RPMI7951 (cell line): ENCODE results near the gene SRGAP3. TPM values are rescaled to one million over a fixed set of nuclear protein-coding genes. Genes with fewer than 3 reads are reported as not detected.
A peak's percentile ranks its signal among the peaks of the same experiment; 100 is the strongest.

ENCODE experiments used
- DNase-seq: peaks from one replicate; pipeline ENCODE4 v3.0.0-alpha.2; 2012; ENCODE audit warnings: low read depth
- total RNA-seq: library from RNA; depleted of rRNA; stranded (reverse); fragments of >200 nt; shearing (Covaris generic); gene quantifications from 2 replicates; pipeline ENCODE4 v1.2.3, GENCODE V29; 2014

The SRGAP3 gene
- total RNA-seq, 1 experiment from 2014 or later: 2.3 TPM

DNA sequence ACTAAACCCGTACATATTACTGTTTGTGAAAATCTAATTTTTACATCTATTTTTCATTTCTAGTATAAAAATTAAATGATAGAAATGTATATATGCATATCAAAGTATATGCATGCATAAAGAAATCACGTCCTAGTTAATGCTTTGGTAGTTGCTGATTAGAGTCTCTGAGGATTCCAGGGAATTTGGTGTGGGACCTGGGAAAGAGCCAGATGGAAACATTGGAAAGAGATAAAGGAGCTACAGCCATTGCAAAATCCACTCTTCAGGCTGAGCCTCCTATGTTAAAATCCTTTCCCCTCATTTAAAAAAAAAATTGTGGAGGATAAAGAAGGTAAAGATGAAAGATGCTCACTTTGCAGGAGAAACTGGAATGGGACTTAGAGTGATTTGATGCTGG is 134.1 kb downstream of the SRGAP3 start:
- no peak for DNase-seq

DNA sequence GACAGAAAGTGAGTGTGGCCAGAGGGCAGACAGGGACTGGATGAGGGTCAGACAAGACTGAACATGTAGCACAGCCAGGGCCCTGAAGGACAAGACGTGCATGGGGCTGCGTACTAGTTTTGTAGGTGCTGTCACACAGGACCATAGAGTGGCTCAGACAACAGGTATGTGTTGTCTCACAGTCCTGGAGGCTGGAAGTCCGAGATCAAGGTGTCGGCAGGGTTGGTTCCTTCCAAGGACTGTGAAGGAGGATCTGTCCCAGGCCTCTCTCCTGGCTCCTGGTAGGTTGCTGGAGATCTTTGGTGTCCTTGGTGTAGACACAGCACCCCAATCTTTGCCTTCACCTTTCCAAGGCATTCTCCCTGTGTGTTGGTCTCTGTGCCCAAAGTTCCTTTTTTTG is 136.4 kb downstream of the SRGAP3 start:
- DNase-seq: no peak

DNA sequence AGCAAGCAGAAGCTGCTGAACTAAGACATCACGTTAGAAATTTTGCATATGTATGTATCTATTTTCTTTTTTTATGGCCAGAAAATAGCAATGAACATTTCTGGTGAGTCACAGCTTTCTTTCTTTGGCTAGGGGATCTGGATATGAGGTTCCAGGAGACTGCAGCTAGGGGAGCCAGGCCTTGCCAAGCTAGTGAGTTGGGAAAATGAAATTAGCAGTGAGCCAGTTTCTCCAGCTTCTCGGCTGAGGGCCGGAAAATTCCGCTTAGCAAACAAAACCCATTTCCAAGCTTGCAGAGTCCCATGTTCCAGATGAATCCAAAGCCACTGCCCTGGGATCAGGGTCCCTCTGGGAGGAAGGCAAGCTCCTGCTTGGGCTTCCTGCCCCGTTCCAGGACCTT is 137.6 kb downstream of the SRGAP3 start:
- peak; percentile 9 for DNase-seq

DNA sequence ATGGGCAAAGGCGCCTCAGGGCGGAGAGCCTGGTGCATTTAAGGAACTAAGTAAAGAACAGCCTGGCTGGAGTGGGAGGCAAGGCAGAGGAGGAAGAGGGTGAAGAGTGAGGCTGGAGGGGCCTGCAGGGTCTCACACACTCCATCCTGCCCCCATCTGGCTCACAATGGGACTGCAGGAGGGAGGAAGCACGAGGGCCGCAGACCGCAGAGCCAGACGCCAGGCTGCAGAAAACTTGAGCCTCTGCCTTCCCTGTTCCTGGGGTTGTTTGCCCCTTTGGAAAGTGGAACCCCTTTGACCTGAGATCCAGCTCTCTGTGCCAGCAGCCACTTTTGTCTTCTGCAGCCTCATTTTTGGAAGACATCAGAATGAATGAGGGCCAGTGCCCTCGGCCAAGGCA is 138.0 kb downstream of the SRGAP3 start:
- DNase-seq: no peak

DNA sequence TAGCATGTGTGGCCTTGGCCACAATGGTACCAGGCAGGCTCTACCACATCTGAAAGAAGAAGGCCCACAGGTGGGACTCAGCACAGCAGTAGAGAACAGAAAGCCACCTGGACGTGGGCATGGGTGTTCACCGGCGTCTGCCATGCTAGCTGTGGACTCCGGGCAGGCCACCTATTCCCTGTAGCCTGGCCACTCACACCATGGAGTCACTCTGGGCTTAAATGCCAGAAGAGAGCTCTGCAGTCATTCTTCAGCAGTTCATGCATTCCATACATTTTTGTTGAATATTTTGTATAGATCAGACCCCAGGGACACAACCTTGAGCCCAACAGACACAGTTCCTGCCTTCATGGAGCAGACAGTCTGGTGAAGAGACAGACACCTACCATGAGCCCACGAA is 138.6 kb downstream of the SRGAP3 start:
- no peak for DNase-seq

DNA sequence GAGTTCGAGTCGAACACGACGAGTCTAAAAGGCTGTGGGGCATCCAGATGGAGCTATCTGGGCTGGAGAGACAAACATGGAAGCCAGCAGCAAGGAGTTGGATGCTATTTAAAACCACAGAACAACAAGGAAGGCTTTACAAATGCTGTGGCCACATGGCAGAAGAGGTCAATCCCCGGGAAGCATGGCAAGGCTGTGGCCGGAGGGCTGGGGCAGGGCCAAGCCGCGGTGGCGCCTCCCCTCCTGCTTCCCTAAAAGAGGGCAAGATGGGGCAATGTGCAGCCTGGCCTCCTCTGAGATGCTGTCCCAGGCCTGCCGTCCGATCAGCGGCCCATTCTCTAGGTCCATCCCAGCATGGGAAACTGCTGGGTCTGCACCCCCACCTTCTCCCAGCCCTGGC is 139.1 kb downstream of the SRGAP3 start:
- peak; percentile 72 for DNase-seq

DNA sequence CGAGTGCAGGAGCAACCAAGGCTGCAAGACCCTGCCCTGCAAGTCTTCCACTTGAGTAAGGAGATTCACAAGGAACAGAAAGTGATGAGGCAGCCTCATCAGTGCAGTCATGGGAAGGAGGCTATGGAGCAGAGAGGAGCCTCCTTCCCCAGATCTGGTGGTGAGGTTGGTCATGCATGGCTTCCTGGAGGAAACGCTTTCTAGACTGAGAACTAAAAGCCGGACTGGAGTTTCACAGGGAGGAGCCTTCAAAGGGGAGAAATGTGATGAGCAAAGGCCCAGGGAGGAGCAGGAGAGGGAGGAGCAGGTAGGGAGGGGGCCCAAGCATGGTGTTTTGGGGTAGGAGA is 139.9 kb downstream of the SRGAP3 start:
- DNase-seq: no peak

DNA sequence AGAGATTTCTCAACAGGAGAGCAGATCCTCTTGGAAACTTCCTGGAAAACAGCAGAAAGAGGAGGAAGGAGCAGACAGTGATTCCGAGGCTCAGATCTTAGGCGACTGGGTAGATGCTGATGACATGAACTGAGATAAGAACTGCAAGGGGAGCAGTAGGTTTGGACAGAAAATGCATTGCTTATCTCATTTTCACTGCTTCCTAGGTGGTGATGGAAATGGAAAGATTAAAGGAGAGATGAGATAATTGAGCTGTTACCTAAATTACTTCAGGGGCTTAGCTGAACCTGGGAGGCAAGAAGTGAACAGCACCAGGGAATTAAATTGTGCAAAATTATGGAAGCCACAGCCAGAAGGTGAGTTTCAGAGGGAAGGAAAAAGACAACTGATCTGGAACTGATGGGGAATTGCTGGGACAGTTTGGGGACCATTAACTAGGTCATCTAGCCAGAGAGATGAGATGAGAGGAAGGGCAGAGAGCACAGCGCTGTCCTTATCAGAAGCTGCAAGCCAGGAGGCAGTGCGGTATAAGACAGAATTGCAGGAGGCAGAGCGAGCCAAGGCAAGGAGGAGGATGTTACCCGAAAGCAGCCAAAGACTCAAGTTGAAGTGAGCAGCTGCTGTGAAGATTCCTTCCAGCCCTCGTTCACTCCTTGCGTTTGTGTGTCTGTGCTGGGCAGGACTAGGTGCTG is 140.4 kb downstream of the SRGAP3 start:
- DNase-seq: no peak

DNA sequence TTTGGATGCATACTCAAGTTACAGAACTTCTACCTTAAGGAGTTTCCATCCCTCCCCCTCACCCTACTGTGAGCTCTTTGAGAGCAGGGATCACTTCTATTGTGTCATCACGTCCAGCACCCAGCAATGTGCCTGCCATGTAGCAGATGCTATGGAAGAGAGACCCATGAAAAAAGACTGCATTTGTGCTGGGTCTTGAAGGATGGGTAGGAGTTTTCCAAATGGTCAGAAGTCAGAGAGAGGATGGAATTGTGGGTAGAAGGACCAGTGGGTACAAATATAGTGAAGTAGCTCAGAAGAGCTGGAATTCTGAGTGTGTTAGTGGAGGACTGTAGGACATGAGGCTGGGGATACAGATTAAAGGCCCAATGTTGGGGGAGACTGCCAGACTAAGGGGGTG is 141.7 kb downstream of the SRGAP3 start:
- DNase-seq: no peak

DNA sequence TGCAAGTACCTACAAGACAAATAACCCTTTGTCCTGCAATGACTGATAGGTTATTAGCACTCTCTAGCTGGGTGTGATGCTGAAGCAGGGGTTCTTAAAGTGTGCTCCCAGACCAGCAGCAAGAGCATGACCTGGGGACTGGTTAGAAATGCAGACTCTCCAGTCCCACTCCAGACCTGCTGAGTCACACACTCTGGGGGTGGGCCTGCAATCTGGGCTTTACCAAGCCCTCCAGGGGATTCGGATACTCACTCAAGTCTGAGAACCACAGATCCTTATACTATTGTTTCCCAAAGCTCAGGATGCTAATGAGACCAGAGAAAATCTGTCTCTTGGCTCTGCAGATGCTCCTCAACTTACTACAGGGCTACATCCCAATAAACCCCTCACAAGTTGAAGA is 144.0 kb downstream of the SRGAP3 start:
- peak; percentile 37 for DNase-seq

DNA sequence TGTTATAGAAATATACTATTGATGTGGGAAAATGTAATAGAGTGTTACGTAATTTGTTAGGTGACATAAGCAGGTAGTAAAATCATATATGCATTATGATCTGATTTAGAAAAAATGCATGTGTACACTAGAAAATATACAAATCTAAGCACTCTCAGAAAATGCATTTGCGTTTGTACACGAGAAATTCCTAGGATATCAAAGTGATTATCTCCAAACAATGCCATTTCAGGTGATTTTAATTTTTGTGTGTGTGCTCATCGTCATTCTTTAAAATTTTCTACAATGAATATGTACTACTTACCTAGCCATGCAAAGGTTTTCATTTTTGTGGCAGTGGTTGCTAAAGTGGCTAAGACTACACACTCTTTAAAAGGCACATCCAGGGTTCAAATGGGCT is 145.3 kb downstream of the SRGAP3 start:
- no peak for DNase-seq

DNA sequence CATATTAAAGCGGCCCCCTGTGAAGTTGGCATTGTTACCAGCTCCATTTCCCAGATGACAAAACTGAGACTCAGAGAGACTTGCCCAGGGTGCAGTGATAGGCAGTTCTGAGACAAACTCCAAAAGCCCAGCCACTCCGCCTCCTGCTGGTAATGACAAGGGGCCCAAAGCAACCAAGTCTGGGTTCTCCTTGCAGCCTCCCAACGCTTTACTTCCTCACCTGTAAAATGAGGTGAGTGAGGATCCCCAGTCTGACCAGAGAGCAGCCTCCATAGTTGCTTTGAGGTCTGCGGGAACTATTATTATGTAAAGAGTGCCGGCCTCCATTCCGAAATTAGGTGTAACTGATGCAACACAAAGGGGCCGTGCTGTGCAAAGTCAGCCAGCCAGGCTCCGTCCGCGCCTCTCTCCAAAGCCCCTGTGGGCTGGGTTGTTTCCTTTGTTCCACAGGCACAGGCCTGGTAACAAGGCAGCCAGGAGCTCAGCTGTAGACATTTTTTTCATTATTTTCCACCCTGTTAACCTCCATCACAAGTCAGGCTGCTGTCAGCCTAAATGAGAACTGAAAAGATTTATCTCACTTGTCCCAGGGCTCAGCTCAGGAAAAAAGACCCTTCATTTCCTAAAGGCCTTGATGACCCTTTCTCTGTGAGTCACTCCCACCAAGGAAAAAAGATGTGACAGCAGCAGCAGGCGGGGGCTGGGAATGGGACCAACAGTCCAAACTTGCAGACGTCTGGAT is 147.0 kb downstream of the SRGAP3 start:
- no peak for DNase-seq

DNA sequence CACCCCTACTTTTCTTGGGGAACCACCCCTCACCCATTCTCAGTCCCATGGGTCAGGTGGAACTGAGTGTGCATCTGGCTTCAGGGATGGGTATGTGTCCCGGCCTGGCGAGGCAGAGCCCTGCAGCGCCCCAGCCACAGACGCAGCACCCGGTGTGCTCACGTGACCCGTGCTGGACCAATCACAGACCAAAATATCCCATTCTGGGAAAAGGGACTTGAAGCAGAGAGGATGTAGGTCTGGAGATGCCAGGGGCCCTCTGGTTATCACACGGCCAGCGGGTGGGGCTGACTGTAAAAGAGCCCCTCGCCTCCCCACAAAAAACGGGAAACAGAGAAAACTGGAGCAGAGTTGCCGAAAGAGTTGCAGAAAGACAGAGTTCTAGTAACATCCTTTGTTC is 148.2 kb downstream of the SRGAP3 start:
- DNase-seq: no peak

DNA sequence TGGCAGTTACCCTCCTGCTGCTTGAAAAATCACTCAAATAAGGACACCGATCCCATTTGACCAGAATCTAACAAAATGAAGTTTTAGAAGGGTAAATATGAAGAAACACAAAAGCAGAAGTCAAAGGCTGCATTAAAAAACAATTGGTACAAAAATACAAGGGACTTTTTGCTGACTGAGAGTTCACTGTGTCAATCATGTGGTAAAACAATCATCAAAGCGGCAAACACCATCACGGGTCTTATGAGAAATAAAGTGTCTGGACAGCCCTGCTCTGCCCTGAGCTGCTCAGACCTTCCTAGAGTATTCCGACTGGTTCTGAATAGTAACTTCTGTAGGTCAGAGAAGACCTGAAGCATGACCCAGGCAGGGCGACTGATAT is 148.9 kb downstream of the SRGAP3 start:
- DNase-seq: no peak

DNA sequence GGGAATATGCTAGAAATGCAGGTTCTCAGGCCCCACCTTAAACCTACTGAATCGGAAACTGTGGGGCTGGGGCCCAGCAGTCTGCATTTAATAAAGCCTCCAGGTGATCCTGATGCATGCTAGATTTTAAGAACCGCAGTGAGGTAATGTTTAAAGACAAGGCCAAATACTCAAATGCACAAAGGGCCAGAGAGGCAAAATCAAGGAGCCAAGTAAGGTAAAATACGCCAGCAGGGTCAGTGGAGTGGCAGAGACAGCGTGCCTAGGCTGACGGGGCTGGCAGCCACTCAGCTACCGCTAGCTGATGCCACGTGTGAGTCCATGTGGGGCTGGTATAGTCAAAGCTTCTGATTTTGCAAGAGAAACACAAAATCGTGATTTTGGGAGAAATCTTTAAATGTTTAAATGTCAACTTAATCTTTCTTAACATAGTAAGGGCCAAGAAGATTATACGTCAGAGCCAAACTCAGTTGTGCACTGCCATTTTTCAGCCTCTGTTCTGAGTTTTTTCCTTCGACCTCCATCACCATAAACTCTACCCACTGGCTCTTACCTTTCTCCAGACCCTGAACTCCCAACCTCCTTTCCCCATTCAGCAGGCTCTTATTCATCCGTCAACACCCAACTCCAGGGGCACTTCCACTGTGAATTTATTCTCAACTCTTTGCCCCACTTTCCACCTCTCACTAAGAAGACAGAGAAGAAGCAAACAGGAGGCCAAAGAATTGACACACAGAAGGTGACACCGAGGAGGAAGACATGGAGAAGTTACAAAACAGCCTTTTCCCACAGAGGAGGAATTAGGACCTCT is 149.5 kb downstream of the SRGAP3 start:
- no peak for DNase-seq

DNA sequence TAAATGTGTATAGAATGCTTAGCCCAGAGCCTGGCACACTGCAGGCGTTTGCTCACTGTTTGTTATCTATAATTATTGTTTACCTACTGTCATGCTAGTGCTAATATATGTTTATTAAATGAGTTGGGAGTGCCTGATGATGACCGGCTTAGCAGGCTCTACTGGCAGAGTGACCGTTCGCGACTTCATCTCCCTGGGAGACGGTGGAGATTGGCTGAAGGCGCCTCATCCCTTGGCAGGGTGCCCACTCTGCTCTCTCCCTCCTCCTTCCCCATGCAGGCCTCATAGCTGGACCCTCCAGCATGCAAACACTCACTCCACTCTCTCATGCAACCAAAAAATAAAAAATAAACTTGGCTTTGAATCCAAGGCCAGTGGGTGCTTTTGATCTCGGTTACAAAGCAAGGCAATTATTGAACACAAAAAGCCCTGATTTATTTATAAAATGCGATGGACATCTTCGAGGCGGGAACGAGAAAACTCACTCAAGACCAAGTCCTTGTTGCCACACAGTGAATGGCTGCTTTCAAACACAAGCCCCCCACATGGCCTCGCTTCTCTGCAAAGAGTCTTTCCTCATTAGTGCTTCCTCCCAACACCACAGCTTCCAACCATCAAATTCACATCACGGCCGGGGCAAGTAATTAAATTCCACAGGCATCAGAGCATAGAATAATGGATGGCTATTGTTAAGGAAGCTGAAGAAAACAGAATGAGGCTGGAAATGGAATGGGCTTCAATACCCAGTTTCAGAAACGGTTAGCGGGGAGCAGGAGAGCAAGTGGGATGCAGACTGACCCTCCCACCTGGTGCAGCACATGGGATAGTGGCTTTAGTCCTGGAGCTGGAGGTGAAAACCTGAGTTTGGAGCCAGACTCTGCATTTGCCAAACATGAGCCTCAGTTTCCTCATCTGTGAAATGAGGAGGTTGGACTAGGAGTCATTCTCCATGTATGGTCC is 150.4 kb downstream of the SRGAP3 start:
- DNase-seq: no peak

DNA sequence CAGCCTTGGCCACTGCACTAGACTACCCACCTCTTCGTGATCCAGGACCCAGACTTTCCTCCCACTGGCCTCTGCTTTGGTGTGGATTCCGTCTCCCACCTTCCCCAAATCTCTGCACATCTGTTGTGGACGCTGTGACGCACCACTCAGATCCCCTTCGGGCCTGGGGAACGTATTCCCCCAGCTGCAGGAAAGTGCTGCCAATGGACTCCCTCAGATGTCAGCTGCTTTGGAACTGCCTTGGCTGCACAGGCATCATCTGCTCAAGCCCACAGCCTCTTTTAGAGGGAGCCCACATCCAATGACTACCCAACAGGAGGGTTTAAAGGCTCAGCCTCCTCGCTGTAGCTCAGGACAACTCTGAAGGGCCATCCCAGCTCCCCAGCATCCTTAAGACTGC is 152.0 kb downstream of the SRGAP3 start:
- DNase-seq: no peak

DNA sequence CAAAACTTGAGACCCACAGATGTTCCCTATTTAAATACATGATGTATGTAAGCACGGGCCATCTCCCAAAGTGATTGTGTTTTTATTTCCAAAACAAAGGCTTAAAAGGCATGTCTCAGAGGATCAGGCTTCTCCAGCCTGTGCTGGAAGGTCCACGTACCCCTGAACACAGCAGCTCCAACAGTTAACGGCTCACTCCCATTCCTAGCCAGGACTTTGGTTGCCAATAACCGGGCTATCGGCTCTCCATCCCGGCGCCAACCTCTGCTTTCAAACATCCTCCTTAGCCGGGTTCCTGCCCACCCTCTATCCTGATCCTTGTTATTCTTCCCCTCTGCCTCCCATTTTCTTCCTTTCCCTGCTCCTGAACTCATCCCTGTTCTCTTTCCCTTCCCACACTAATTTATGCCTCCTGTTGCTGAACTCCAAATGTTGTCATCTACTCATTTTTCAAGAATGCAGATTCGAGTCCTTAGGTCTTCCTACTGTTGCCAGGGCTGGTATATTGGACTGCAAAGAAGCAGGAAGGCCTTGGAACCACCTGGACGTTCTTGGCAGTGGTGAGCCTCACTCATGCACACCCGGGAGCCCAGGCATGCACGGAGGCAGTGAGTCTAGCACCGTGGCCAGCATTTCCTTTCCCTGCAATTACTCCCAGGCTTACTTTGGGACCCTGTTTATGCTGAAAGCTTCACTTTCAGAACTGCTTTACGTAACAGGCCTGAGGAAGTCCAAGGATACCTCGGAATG is 157.8 kb downstream of the SRGAP3 start:
- no peak for DNase-seq

DNA sequence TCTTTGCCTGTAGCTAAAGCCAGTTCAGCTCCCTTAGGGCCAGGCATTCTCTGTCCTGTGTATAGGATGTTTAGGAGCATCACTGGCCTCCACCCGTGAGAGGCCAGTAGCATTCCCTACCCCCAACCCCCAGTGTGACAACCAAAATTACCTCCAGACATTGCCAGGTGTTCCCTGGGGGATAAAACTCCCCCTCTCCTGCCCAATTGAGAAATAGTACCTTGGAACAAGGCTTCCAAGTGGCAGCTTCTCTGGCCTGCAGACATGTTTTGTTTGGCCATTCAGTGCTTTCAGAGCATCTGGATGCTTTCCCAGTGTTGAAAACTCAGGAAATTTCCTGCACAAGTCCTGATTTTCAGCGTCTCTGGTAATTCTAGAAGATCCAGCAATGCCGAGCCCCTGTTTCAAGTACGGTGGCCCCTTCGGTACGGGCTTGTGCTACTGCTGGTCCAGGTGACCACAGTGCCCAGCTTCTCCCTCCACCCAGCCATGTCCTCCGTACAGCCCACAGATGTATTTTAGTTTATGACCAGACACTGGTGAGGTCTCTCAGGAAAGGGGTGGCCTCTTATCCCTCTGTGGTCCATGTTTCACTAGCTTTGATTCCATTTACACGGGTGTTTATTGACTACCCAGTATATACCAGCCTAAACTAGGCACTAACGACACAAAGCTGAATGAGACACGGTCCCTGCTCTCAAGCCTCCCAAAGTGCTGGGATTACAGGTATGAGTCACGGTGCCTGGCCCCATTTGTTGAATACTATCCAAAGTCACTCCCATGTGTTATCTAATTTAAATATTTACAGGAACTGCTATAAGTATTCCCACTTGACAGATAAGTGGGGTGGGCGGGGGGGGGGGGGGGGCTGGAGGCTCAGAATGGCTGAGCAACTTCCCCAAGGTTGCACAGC is 160.7 kb downstream of the SRGAP3 start:
- no peak for DNase-seq

DNA sequence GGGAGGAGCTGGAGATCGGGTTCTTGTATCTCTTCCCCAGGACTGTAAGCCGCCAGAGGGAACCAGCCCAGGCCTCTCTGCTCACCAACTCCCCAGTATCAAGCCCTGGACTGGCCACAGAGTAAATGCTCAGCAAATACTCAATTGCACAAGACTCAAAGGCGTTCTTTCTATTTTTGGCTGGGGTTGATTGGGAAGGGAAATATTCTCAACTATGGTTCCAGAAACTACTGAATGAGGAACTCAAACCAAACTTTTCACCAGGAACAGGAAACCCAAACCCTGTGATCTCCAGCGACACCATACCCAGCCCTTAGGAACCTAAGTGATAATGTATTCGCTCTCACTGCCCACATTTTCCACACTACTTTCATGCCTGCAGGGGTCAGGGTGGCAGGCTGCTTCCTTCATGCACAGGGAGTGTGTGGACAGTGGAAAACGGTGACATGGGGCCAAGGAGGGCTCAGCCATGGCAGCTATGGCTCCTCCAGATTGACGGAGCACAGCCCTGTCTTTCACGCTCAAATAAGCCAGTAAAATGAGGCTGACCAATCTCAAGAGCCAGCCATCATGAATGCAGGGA is 161.5 kb downstream of the SRGAP3 start:
- no peak for DNase-seq
